Heart right ventricle (tissue), 16 donors: ENCODE data around the gene P2RX3. TPM values are rescaled to one million over a fixed set of nuclear protein-coding genes. Genes with fewer than 3 reads are reported as not detected.

ENCODE experiments used
- ATAC-seq, 8 donors: fragments of 200-7000 bp; cut with Tn5 transposase; one replicate each; pipeline ENCODE4 v1.9.1; 2020; ENCODE audit warnings: mild to moderate bottlenecking in 8 of 8, moderate library complexity in 8 of 8, moderate number of reproducible peaks in 1 of 8
- DNase-seq, 2 donors: peaks; one replicate each; pipeline ENCODE4 v3.0.0-alpha.2; 2020
- H3K27ac ChIP-seq, 10 donors: fragments of 200-600 bp; sonication (generic) in 2 of 10; one replicate each; pipeline versions ENCODE4 v1.5.0 to v1.8.0; 2020 to 2022; ENCODE audit warnings: mild to moderate bottlenecking in 3 of 10
- H3K27me3 ChIP-seq, 7 donors: fragments of 200-600 bp; one replicate each; pipeline ENCODE4 v1.8.0; 2021 to 2022; ENCODE audit warnings: mild to moderate bottlenecking in 2 of 7
- H3K36me3 ChIP-seq, 9 donors: fragments of 200-600 bp; sonication (generic) in 1 of 9; one replicate each; pipeline versions ENCODE4 v1.5.0 to v1.8.0; 2020 to 2022; ENCODE audit warnings: mild to moderate bottlenecking in 2 of 9
- H3K4me1 ChIP-seq, 9 donors: fragments of 200-600 bp; sonication (generic) in 1 of 9; one replicate each; pipeline versions ENCODE4 v1.5.0 to v1.8.0; 2020 to 2022; ENCODE audit warnings: mild to moderate bottlenecking in 4 of 9
- H3K4me3 ChIP-seq, 10 donors: fragments of 200-600 bp; sonication (generic) in 2 of 10; one replicate each; pipeline versions ENCODE4 v1.5.0 to v1.8.0; 2020 to 2022; ENCODE audit warnings: mild to moderate bottlenecking in 7 of 10, moderate library complexity in 2 of 10
- H3K9me3 ChIP-seq, 11 donors: fragments of 200-600 bp in 10 of 11; sonication (generic) in 2 of 11; one replicate each; pipeline versions ENCODE4 v1.5.0 to v1.8.0; 2013 to 2022; ENCODE audit warnings: mild to moderate bottlenecking in 2 of 11, control low read depth in 1 of 11, moderate library complexity in 1 of 11
- CTCF ChIP-seq, 9 donors: fragments of 200-600 bp; sonication (generic) in 2 of 9; IDR thresholded peaks; one replicate each; pipeline versions ENCODE4 v1.5.0 to v1.8.0; 2021 to 2022; ENCODE audit warnings: antibody characterized with exemption in 9 of 9, mild to moderate bottlenecking in 5 of 9, moderate library complexity in 1 of 9
- WGBS, 2 donors: extraction: QIAGEN DNeasy Blood & Tissue Kit; methylation state at CpG; one replicate each; pipeline ENCODE4 v1.1.7; 2013; ENCODE audit warnings: inconsistent platforms in 1 of 2; 5-methylcytosine and 5-hydroxymethylcytosine counted together
- intact Hi-C, 10 donors: fragments of 100-400 bp; cut with DNase I; formaldehyde crosslinking; loops; one replicate each; pipeline versions ENCODE4 v1.11.1 to v1.14.2; 2022
- polyA plus RNA-seq, 2 donors: library from polyadenylated mRNA; stranded (reverse); fragments of 200-250 nt; gene quantifications; one replicate each; pipeline ENCODE4 v1.2.3, GENCODE V29; 2013
- total RNA-seq, 10 donors: library from RNA; stranded (reverse); fragmentation: NEBNext Ultra II Directional in 3 of 10; extraction: Animal tissue kit (Norgen Biotek cat#: 25700) in 3 of 10; gene quantifications; one replicate each; pipeline versions ENCODE4 v1.2.1 to v1.2.4, GENCODE V29; 2021 to 2023
- donor health status: Arrhythmogenic right ventricular cardiomyopathy.
- donor health status: ischemic (EF 13 %, LVEDD 7.1; RV severe dilation, severe dysfunction).
- donor health status: healthy with polysubstance abuse.
- donor health status: DM: no; HTN: yes; CAD: no.
- donor health status: DM: no; HTN: no; CAD: no.
- donor health status: ischemic (EF 25% LVEDD 6.9; RV normal size, moderate dysfunction).
- donor health status: ischemic (EF 25% LVEDD 5.7; RV mildly dilated, moderate dysfunction).
- donor health status: healthy.
- donor health status: DM: yes; HTN: yes; CAD: no.
- donor health status: Ischemic cardiomyopathy.
- donor health status: ischemic (EF 35%, LVEDD 5.7; RV mildly dilated, moderate dysfunction).
- donor health status: nonischemic (EF 11% LVEDD 7.7; RV severe dilation, severe dysfunction).
- donor health status: DM: yes; HTN: yes; CAD: no.
- donor health status: PGD.
- donor health status: ischemic (EF 29% LVEDD 5.4; RV normal size, mild dysfunction).
- donor health status: nonischemic (EF 23%, LVEDD 6.1; RV moderate dilation, normal function).

P2RX3 gene
- total and polyA plus RNA-seq, 12 donors: 0.32 to 5.1 (median 1.4) TPM

GRCh38 chr11:57313071-57313787, 24.9 kb upstream of the P2RX3 start:
- intact Hi-C loops: no loop called here
- Histone ChIP-seq H3K36me3 (peaks cover 0 to 86% (median 23%) of the 10 kb centered on the region in 9 donors), H3K27ac (peak overlapping the region in 7 of 10 donors; percentile 4 to 91 (median 25)), H3K27me3 (no peaks in the 10 kb centered on the region), H3K9me3 (no peaks in the 10 kb centered on the region), H3K4me1 (peaks cover 36 to 99% (median 86%) of the 10 kb centered on the region in 9 donors), H3K4me3 (no peak overlapping the region)
- DNase-seq (peak in 1 of 2 donors; percentile 42), ATAC-seq (no peak)
- 74 to 81% methylated on average over 26 of the region's 26 CpGs for WGBS, 2 donors
- TF ChIP-seq CTCF (IDR thresholded peaks at IDR 0.05): no peak

- TF ChIP-seq CTCF (IDR thresholded peaks at IDR 0.05): no peak
- DNase-seq: no peak
- H3K4me1 ChIP-seq: peaks cover 39 to 99% (median 86%) of the 10 kb centered on the region in 9 donors
- H3K36me3 ChIP-seq: peaks cover 0 to 87% (median 23%) of the 10 kb centered on the region in 9 donors
- no peaks in the 10 kb centered on the region for H3K27me3 ChIP-seq
- peak overlapping the region in 3 of 10 donors; percentile 3 to 91 (median 25) for H3K27ac ChIP-seq
- no peak for ATAC-seq
- intact Hi-C loops: no loop called here
- no peaks in the 10 kb centered on the region for H3K9me3 ChIP-seq
- no peak overlapping the region for H3K4me3 ChIP-seq
- WGBS, 2 donors: 71 to 78% methylated on average over 8 of the region's 8 CpGs
Observed at GRCh38 chr11:57313788-57314135, 24.4 kb upstream of the P2RX3 start.

- Histone ChIP-seq H3K4me1 (peaks cover 39 to 97% (median 81%) of the 10 kb centered on the region in 9 donors), H3K4me3 (no peak overlapping the region), H3K36me3 (peaks cover 0 to 87% (median 23%) of the 10 kb centered on the region in 9 donors), H3K27ac (peak overlapping the region in 1 of 10 donors; percentile 70), H3K9me3 (no peaks in the 10 kb centered on the region), H3K27me3 (no peaks in the 10 kb centered on the region)
- TF ChIP-seq CTCF (IDR thresholded peaks at IDR 0.05): no peak
- 87 to 89% methylated on average over 15 of the region's 15 CpGs for WGBS, 2 donors
- DNase-seq (no peak), ATAC-seq (no peak)
- intact Hi-C loops: no loop called here
Observed at GRCh38 chr11:57314221-57314973, 23.8 kb upstream of the P2RX3 start.

GRCh38 chr11:57315491-57315890, 22.7 kb upstream of the P2RX3 start:
- peak overlapping the region in 5 of 10 donors; percentile 7 to 70 (median 17) for H3K27ac ChIP-seq
- no peak overlapping the region for H3K4me3 ChIP-seq
- no peaks in the 10 kb centered on the region for H3K9me3 ChIP-seq
- DNase-seq (no peak), ATAC-seq (no peak)
- WGBS, 2 donors: 24 to 36% methylated on average over 8 of the region's 8 CpGs
- H3K4me1 ChIP-seq: peaks cover 39 to 97% (median 77%) of the 10 kb centered on the region in 9 donors
- TF ChIP-seq CTCF (IDR thresholded peaks at IDR 0.05): no peak
- H3K27me3 ChIP-seq: no peaks in the 10 kb centered on the region
- H3K36me3 ChIP-seq: peaks cover 0 to 87% (median 28%) of the 10 kb centered on the region in 9 donors
- intact Hi-C loops: no loop called here
